Osteoblast (primary cell): ENCODE data around the gene FES. TPM values are rescaled to one million over a fixed set of nuclear protein-coding genes. Genes with fewer than 3 reads are reported as not detected.
"Not testable (repeated sequence)": the region's sequence is repeated elsewhere in the genome, so short reads cannot be mapped to it uniquely, and the experiment has no call there.

Source experiments
- DNase-seq: peaks from one replicate; pipeline ENCODE4 v3.0.0; 2011; ENCODE audit warnings: low spot score, mixed read lengths; ENCODE audit not compliant: insufficient read length; ENCODE audit errors: missing footprints
- H2AFZ ChIP-seq: 2 replicates; pipeline ENCODE4 v1.6.0; 2011; ENCODE audit warnings: mild to moderate bottlenecking, low read length
- H3K27ac ChIP-seq: 2 replicates; pipeline ENCODE4 v1.5.1; 2011; ENCODE audit warnings: mild to moderate bottlenecking, low read depth, low read length, moderate library complexity
- H3K27me3 ChIP-seq: 2 replicates; pipeline ENCODE4 v1.6.0; 2012; ENCODE audit warnings: mild to moderate bottlenecking, control low read depth, inconsistent platforms, low read length, moderate library complexity; ENCODE audit not compliant: insufficient read depth
- H3K36me3 ChIP-seq: 2 replicates; pipeline ENCODE4 v1.5.1; 2011; ENCODE audit warnings: mild to moderate bottlenecking, low read length, control low read depth, moderate library complexity; ENCODE audit not compliant: insufficient read depth
- H3K4me1 ChIP-seq: 2 replicates; pipeline ENCODE4 v1.5.1; 2011; ENCODE audit warnings: mild to moderate bottlenecking, low read length, control low read depth, moderate library complexity; ENCODE audit not compliant: insufficient read depth
- H3K4me2 ChIP-seq: 2 replicates; pipeline ENCODE4 v1.6.0; 2011; ENCODE audit warnings: mild to moderate bottlenecking, low read length; ENCODE audit not compliant: insufficient read depth
- H3K4me3 ChIP-seq: fragments of 200-600 bp; sonication (generic); 3 replicates; pipeline ENCODE4 v1.5.1; 2012; ENCODE audit warnings: mild to moderate bottlenecking, low read length, inconsistent platforms; ENCODE audit not compliant: insufficient read depth
- H3K79me2 ChIP-seq: 2 replicates; pipeline ENCODE4 v1.6.0; 2012; ENCODE audit warnings: mild to moderate bottlenecking, low read length, control low read depth, inconsistent platforms; ENCODE audit not compliant: insufficient read depth
- H3K9me3 ChIP-seq: 2 replicates; pipeline ENCODE4 v1.5.1; 2011; ENCODE audit warnings: low read depth, low read length, control low read depth
- H4K20me1 ChIP-seq: 2 replicates; pipeline ENCODE4 v1.6.0; 2012; ENCODE audit warnings: mild to moderate bottlenecking, low read length, control low read depth; ENCODE audit not compliant: insufficient read depth
- total RNA-seq: library from RNA; depleted of rRNA; stranded (reverse); fragments of >200 nt; gene quantifications from 2 replicates; pipeline ENCODE4 v1.2.3, GENCODE V29; 2012
- TF ChIP-seq, protein P1 (sequence below): IDR thresholded peaks from 2 replicates; pipeline ENCODE4 v1.5.1; 2011; ENCODE audit warnings: mild to moderate bottlenecking, low read depth, low read length, moderate library complexity; ENCODE audit errors: extremely low read depth

FES gene
- total RNA-seq, 1 donor: 20.3 TPM

DNA sequence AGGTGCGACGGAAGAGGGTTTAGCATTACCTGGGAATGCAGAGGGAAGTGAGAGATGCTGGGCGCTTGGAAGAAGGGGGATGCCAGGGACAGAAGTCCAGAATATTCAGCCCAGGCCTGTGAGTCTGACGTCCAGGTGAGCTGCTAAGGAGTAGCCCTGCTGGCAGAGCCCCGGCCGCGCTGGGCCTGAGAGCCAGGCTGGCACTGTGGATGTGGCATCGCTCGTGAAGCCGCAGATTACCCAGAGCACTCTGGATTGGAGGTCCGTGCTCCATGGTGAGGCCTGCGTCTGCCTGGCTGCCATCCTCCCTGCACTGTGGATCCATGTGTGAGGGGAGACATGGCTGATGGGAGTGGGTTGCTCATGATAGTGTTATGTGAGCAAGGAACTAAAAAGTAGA lies 33.3 kb downstream of the FES start:
- TF ChIP-seq, protein P1, sequence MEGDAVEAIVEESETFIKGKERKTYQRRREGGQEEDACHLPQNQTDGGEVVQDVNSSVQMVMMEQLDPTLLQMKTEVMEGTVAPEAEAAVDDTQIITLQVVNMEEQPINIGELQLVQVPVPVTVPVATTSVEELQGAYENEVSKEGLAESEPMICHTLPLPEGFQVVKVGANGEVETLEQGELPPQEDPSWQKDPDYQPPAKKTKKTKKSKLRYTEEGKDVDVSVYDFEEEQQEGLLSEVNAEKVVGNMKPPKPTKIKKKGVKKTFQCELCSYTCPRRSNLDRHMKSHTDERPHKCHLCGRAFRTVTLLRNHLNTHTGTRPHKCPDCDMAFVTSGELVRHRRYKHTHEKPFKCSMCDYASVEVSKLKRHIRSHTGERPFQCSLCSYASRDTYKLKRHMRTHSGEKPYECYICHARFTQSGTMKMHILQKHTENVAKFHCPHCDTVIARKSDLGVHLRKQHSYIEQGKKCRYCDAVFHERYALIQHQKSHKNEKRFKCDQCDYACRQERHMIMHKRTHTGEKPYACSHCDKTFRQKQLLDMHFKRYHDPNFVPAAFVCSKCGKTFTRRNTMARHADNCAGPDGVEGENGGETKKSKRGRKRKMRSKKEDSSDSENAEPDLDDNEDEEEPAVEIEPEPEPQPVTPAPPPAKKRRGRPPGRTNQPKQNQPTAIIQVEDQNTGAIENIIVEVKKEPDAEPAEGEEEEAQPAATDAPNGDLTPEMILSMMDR: no peak
- H3K79me2 ChIP-seq: no peaks in the 10 kb centered on the region
- no peak overlapping the region for H3K4me3 ChIP-seq
- no peaks in the 10 kb centered on the region for H3K4me1 ChIP-seq
- no peak overlapping the region for H3K4me2 ChIP-seq
- no peaks in the 10 kb centered on the region for H3K9me3 ChIP-seq
- H3K27me3 ChIP-seq: no peaks in the 10 kb centered on the region
- no peaks in the 10 kb centered on the region for H4K20me1 ChIP-seq
- DNase-seq: peak; percentile 69
- H2AFZ ChIP-seq: no peak overlapping the region
- H3K36me3 ChIP-seq: peaks cover 58% of the 10 kb centered on the region
- H3K27ac ChIP-seq: no peak overlapping the region

- no peak overlapping the region for H2AFZ ChIP-seq
- no peaks in the 10 kb centered on the region for H3K27me3 ChIP-seq
- H3K4me2 ChIP-seq: no peak overlapping the region
- no peaks in the 10 kb centered on the region for H3K9me3 ChIP-seq
- H3K79me2 ChIP-seq: no peaks in the 10 kb centered on the region
- H3K4me3 ChIP-seq: no peak overlapping the region
- peak; percentile 72 for DNase-seq
- no peaks in the 10 kb centered on the region for H3K4me1 ChIP-seq
- TF ChIP-seq, protein P1: no peak
- peaks cover 52% of the 10 kb centered on the region for H3K36me3 ChIP-seq
- H4K20me1 ChIP-seq: no peaks in the 10 kb centered on the region
- no peak overlapping the region for H3K27ac ChIP-seq
These were observed 33.9 kb downstream of the FES start for GRCh38 chr15:90918034-90918788.

DNA sequence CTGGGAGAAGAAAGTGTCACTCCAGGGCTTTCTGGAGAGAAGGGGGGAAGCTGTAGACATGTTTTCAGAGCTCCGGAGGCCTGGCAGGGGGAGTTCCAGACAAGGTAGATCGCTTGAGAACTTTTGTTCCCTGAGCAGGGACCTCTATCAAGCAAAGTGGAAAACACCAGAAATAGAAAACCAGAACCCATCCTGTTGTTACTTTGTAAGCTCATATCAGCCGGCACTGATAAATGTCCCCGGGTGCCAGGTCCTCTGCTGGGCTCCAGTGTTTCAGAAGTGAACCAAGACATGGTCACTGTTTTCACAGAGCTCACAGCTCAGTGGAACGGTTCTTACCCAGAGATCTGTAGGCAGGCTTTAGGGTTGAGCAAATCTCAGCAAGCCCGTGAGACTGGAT lies 34.5 kb downstream of the FES start:
- Histone ChIP-seq H3K9me3 (no peaks in the 10 kb centered on the region), H2AFZ (no peak overlapping the region), H3K36me3 (peaks cover 47% of the 10 kb centered on the region), H3K27ac (no peak overlapping the region), H4K20me1 (no peaks in the 10 kb centered on the region), H3K4me1 (no peaks in the 10 kb centered on the region), H3K79me2 (no peaks in the 10 kb centered on the region), H3K4me2 (no peak overlapping the region), H3K27me3 (no peaks in the 10 kb centered on the region), H3K4me3 (no peak overlapping the region)
- no peak for DNase-seq
- TF ChIP-seq, protein P1: no peak

DNA sequence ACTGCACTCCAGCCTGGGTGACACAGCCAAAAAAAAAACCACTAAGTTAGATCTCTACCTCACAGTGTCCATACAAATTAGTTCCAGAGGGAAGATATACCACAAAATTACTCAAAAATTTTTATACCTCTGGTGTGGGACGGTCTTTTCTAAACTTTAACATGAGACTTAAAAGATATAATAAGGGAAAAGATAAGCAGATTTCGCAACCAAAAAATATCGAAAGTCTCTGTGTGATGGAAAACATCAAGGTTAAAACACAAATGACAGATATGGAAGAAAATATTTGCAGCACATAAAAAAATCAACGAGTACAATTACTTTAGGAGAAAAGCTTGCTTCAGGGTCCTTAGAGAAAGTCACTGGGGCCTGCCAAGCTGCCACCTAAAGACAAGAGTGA lies 37.6 kb downstream of the FES start:
- no peaks in the 10 kb centered on the region for H3K79me2 ChIP-seq
- no peak overlapping the region for H3K4me3 ChIP-seq
- H3K4me2 ChIP-seq: no peak overlapping the region
- no peak for DNase-seq
- H3K27ac ChIP-seq: no peak overlapping the region
- no peaks in the 10 kb centered on the region for H3K4me1 ChIP-seq
- no peak overlapping the region for H2AFZ ChIP-seq
- H4K20me1 ChIP-seq: no peaks in the 10 kb centered on the region
- no peaks in the 10 kb centered on the region for H3K27me3 ChIP-seq
- H3K9me3 ChIP-seq: no peaks in the 10 kb centered on the region
- peaks cover 29% of the 10 kb centered on the region for H3K36me3 ChIP-seq
- TF ChIP-seq, protein P1: no peak

DNA sequence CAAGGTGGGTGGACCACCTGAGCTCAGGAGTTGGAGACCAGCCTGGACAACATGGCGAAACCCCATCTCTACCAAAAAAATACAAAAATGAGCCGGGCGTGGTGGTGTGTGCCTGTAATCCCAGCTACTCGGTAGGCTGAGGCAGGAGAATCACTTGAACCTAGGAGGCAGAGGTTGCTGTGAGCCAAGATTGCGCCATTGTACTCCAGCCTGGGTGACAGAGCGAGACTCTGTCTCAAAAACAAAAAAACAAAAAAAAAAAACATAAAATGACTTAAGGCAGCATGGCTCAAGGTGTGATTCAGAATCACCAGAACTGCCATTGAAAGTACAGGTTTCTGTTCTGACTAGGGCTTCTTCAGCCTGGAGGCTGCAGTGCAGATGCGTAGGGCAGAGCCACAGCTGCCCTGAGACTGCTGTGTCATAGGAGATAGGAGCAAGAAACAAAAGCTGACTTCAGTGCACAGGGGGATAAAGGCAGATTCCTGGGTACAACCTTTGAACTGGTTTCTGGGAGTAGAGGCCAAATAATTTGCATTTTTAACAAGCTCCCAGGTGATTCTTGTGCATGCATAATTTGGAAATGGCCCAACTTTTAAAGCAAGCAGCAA lies 38.5 kb downstream of the FES start:
- not testable (repeated sequence) for H3K4me3 ChIP-seq, H3K4me2 ChIP-seq, H3K27me3 ChIP-seq, H3K9me3 ChIP-seq, H2AFZ ChIP-seq, H4K20me1 ChIP-seq, H3K79me2 ChIP-seq, H3K4me1 ChIP-seq, H3K27ac ChIP-seq
- DNase-seq: peak; percentile 42
- peaks cover 21% of the 10 kb centered on the region for H3K36me3 ChIP-seq
